ENCODE measurements around the gene PYCR2. TPM values are rescaled to one million over a fixed set of nuclear protein-coding genes. Genes with fewer than 3 reads are reported as not detected.
A peak's percentile ranks its signal among the peaks of the same experiment; 100 is the strongest.

Gene PYCR2
- total and polyA plus RNA-seq, 2 of the 8 experiments (the other 6 are each of a cell fraction or from before 2014, with no cell fraction given) = 79.3 to 84.6 TPM

DNA sequence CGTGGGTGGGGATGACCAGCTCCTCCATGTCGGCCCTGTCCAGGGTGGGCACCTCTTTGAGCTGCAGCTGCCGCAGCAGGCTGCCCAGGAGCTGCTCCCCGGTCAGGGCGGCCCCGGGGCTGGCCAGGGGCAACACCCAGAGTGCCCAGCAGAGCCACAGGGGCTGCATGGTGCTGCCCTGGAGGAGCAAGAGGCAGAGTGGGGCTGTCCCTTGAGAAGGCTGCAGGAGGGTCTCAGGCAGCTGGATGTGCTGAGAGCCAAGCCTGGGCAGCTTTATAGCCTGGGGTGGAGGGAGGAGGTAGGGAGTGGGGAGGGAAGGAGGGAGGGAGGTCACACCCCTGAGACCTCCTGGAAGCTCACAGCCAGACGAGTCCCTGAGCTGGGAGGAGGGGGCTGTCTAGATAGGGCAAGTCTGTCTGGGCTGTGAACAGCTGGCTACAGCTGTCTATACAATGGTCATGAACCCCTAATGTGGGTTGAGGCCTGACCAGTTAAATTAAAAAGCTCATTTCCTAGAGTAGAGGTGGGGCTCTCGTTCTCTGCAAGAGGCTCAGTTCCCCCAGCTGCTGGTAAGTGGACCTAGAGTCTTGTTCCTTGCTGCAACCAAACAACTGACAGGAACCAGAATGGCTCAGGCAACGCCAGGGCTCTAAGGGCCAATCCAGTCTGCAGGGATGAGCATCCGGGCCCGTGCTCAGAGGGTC, 35.0 kb downstream of the PYCR2 start, which contains the start of gene LEFTY1:
TSS of gene LEFTY1 (minus strand) at position 249 of the 704 bp plus-strand sequence. CDS start at position 169, 80 bp downstream.
- Histone ChIP-seq H4K20me1 (replicated peaks in 1 of 2; ENCODE audit: control insufficient read depth in 1 of 2, insufficient read depth in 2 of 2, low read length in 2 of 2) (no peaks in the 10 kb centered on the region), H3K27me3 (replicated peaks in 1 of 4; ENCODE audit: control insufficient read depth in 3 of 4, extremely low read depth in 1 of 4, insufficient read depth in 3 of 4, low read length in 3 of 4) (peaks cover 0 to 14% (median 6%) of the 10 kb centered on the region in 4 experiments; a peak in 4 of 7 replicates), H2BK5ac (ENCODE audit: low read depth, low read length) (peak within 1 kb of the TSS; percentile 75; the same call in 1 of the 2 replicates), H3K4me3 (ENCODE audit: extremely low read depth in 1 of 4, insufficient read depth in 2 of 4, low read depth in 3 of 4, low read length in 4 of 4) (peak within 1 kb of the TSS in 1 of 4 experiments; percentile 41; a peak in 1 of 8 replicates), H3K14ac (ENCODE audit: insufficient read length) (no peak within 1 kb of the TSS), H4K8ac (ENCODE audit: extremely low read depth, insufficient read depth, low read length) (peak within 1 kb of the TSS; percentile 63; the same call in 1 of the 2 replicates), H3K9ac (replicated peaks in 1 of 4; ENCODE audit: extremely low read depth in 1 of 4, low read depth in 3 of 4, low read length in 3 of 4) (no peak within 1 kb of the TSS; a peak in 2 of 7 replicates), H2BK15ac (ENCODE audit: low read length) (0 out of 2 replicates have a peak within 1 kb of the TSS, but pooled peaks have one; percentile 61), H3K79me2 (ENCODE audit: control insufficient read depth in 1 of 2, insufficient read depth in 2 of 2, low read length in 2 of 2) (no peaks in the 10 kb centered on the region), H2BK12ac (ENCODE audit: low read depth, low read length) (peak within 1 kb of the TSS; percentile 96), H3K56ac (replicated peaks; ENCODE audit: insufficient read length, low read depth, low read length) (no peak within 1 kb of the TSS), H3K27ac (ENCODE audit: low read depth, low read length) (no peak within 1 kb of the TSS), H3K79me1 (ENCODE audit: low read depth, low read length) (no peaks in the 10 kb centered on the region), H3K23me2 (ENCODE audit: low read depth, low read length) (no peaks in the 10 kb centered on the region; the same call in 1 of the 2 replicates), H3K23ac (ENCODE audit: insufficient read length) (no peak within 1 kb of the TSS), H3K36me3 (ENCODE audit: control insufficient read depth in 2 of 4, insufficient read depth in 4 of 4, low read length in 3 of 4) (no peaks in the 10 kb centered on the region), H3K18ac (ENCODE audit: extremely low read depth, low read length) (peak within 1 kb of the TSS; percentile 87), H2AK5ac (ENCODE audit: low read depth, low read length) (peak within 1 kb of the TSS; percentile 17; the same call in 1 of the 2 replicates), H4K91ac (replicated peaks; ENCODE audit: insufficient read length, low read length) (peak within 1 kb of the TSS; percentile 1), H2BK120ac (replicated peaks; ENCODE audit: low read depth, low read length) (no peak within 1 kb of the TSS), H4K5ac (ENCODE audit: insufficient read length, low read depth, low read length) (no peak within 1 kb of the TSS), H3K4ac (replicated peaks; ENCODE audit: insufficient read length, low read depth, low read length) (no peak within 1 kb of the TSS), H2BK20ac (ENCODE audit: low read length) (peak within 1 kb of the TSS; percentile 86; the same call in 1 of the 2 replicates), H3K9me3 (ENCODE audit: insufficient read depth in 2 of 2, low read depth in 1 of 2, low read length in 1 of 2) (no peaks in the 10 kb centered on the region), H2AFZ (ENCODE audit: low read length) (no peak within 1 kb of the TSS), H3K4me2 (ENCODE audit: insufficient read depth in 1 of 2, low read depth in 2 of 2, low read length in 2 of 2) (peak within 1 kb of the TSS; percentile 27 to 50), H3K4me1 (replicated peaks in 1 of 4; ENCODE audit: control insufficient read depth in 3 of 4, insufficient read depth in 4 of 4, low read length in 3 of 4) (peaks cover 10 to 34% (median 22%) of the 10 kb centered on the region in 4 experiments)
- POLR2A ChIA-PET (ENCODE audit: partially characterized antibody) = interaction anchor here (0.9 to 5.7 kb wide), 14 partner anchors 7 to 111 kb away, joined by 3 to 27 read pairs (median 5); partner anchors contain the start of genes SDE2 and TMEM63A
- DNase-seq (ENCODE audit: low read depth in 1 of 2, low spot score in 2 of 2) = no peak
- 88% methylated on average over 10 of the region's 11 CpGs; no CpG with 5 or more reads in 1 of the 2 experiments for WGBS, 2 experiments (ENCODE audit: extremely low coverage in 1 of 2, insufficient coverage in 1 of 2, insufficient read length in 1 of 2, insufficient replicate concordance in 2 of 2, low coverage in 1 of 2, low lambda C conversion rate in 2 of 2, missing lambda C conversion rate in 1 of 2)
- CTCF ChIA-PET (ENCODE audit: partially characterized antibody) = interaction anchor here (0.6 to 21.3 kb wide), 15 partner anchors 11 to 444 kb away, joined by 3 to 406 read pairs (median 4); no protein-coding TSS in a partner anchor
- no peak for FAIRE-seq
- TF ChIP-seq RBBP5 (IDR thresholded peaks at IDR 0.05; ENCODE audit: borderline replicate concordance, low read depth, low read length) (no peak), CEBPB (IDR thresholded peaks at IDR 0.05; ENCODE audit: low read depth, low read length) (no peak), BACH1 (IDR thresholded peaks at IDR 0.05; ENCODE audit: low read length) (no peak), NANOG (IDR thresholded peaks at IDR 0.05; ENCODE audit: insufficient read depth, low read depth, low read length, poor library complexity, severe bottlenecking) (no peak), RXRA (IDR thresholded peaks at IDR 0.05; ENCODE audit: insufficient read depth, low read depth, low read length) (no peak), POLR2AphosphoS5 (IDR thresholded peaks at IDR 0.05; ENCODE audit: low read depth, low read length) (no peak), TCF12 (IDR thresholded peaks at IDR 0.05; ENCODE audit: low read depth, low read length) (no peak), CBX5 (IDR thresholded peaks at IDR 0.05; ENCODE audit: low read depth, low read length) (no peak), CBX8 (IDR thresholded peaks at IDR 0.05; ENCODE audit: borderline replicate concordance, low read depth, low read length) (no peak), KDM1A (IDR thresholded peaks at IDR 0.05; ENCODE audit: borderline replicate concordance, low read length) (no peak), RFX5 (IDR thresholded peaks at IDR 0.05; ENCODE audit: borderline replicate concordance, low read depth, low read length) (no peak)
